AG09319 (cell line): ENCODE data around the gene ONECUT1.
A peak's percentile ranks its signal among the peaks of the same experiment; 100 is the strongest.

Experiments used
- DNase-seq: peaks from one replicate; pipeline ENCODE4 v3.0.0-alpha.2; 2010; ENCODE audit warnings: low read depth; ENCODE audit errors: extremely low read depth
- TF ChIP-seq, protein P1 (sequence below): IDR thresholded peaks from 2 replicates; pipeline ENCODE4 v1.5.1; 2011; ENCODE audit warnings: low read depth, mild to moderate bottlenecking, inconsistent platforms, low read length, moderate library complexity

Gene ONECUT1

DNA sequence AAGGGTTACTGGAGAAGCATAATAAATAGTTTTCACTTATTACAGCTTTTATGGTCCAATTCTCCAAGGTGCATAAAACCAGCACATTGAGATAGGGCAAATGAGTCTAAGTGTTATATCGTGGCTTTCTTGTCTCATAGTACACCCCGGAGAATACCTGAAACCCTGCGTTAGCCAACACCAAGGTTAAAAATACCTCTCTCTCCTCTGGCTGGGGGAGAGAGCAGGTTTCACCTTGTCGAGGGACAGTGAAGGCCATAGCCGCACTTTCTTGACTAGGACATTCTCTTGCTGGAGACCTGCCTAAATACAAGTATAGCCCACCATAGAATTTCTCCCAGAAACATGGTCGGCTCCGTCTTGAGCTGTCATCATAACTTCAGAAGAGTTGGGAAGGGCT lies 59.5 kb downstream of the ONECUT1 start:
- TF ChIP-seq, protein P1, sequence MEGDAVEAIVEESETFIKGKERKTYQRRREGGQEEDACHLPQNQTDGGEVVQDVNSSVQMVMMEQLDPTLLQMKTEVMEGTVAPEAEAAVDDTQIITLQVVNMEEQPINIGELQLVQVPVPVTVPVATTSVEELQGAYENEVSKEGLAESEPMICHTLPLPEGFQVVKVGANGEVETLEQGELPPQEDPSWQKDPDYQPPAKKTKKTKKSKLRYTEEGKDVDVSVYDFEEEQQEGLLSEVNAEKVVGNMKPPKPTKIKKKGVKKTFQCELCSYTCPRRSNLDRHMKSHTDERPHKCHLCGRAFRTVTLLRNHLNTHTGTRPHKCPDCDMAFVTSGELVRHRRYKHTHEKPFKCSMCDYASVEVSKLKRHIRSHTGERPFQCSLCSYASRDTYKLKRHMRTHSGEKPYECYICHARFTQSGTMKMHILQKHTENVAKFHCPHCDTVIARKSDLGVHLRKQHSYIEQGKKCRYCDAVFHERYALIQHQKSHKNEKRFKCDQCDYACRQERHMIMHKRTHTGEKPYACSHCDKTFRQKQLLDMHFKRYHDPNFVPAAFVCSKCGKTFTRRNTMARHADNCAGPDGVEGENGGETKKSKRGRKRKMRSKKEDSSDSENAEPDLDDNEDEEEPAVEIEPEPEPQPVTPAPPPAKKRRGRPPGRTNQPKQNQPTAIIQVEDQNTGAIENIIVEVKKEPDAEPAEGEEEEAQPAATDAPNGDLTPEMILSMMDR, result no peak
- no peak for DNase-seq

DNA sequence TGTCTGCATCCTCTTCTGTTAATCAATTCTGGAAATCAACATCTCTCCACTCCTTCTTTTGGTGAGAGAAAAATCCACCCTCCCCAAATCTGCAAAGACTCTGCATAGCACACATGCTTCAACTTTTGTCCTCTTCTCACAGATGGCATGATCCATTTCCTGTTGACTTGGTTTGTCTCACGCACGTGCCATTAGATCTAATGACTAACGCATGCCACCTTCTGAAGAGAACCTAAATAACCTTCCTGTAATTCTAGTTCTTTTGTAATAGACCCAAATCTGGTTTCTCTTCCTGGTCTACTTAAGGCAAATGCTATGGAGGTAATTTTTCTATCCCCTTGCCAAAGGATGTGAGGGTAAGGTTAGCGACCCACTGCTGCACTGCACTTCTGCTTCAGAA lies 60.0 kb downstream of the ONECUT1 start:
- TF ChIP-seq, protein P1, result no peak
- DNase-seq, result peak; percentile 41

DNA sequence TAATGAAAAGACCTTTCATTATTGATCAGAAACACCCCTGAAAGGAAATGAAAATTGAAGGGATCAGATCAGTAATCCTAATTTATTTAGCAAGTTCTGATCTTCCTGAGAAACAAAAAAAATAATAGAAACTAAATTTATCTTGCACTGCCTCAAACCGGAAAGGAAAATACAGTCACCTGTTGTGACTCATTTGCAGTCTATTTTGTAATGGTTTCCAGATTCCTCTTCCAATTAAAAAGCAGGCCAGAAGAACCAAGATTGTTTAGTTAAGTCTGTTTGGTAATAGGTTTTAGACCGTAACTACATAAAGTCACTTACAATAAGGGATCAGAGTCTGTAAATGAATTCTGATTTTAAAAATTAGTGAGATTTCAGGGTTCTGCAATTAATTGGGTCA lies 61.2 kb downstream of the ONECUT1 start:
- peak; percentile 49 for DNase-seq
- TF ChIP-seq, protein P1, result no peak

DNA sequence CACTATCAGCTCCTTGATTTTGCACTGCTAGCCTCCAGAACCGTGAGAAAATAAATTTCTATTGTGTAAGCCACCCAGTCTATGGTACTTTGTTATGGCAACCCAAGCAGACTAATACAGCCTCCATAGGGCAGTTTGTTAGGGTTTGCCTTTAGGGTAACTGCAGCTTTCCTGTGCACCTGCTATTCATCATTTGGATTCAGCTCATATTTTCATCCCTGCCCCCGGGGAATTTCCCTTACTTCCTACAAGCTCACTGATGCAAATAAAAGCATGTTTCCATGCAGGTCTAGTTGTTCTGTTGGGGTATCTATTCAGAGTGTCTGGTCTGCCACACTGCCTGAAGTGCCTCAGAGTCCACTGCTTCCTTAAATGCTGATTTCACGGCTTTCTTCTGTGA lies 62.3 kb downstream of the ONECUT1 start:
- TF ChIP-seq, protein P1, result no peak

DNA sequence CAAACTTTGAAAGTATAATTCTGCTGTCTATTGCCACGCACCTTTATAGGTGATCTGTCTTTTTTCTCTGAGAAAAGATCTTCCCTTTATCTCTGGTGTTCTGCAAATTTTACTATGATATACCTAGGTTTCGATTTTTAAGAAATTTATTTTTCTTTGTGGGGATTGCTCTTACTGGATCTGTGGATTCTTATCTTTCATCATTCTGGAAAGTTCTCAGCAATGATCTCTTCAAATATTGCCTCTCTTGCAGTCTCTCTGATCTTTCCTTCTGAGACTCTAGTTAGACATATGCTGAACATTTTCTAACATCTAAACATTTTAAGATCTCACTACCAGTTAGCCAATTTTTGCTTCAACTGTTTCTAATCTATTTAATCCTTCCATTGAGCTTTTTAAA lies 63.9 kb downstream of the ONECUT1 start:
- TF ChIP-seq, protein P1, result no peak

More for the DNA sequence above, 62.3 kb downstream of the ONECUT1 start:
- no peak for DNase-seq

DNA sequence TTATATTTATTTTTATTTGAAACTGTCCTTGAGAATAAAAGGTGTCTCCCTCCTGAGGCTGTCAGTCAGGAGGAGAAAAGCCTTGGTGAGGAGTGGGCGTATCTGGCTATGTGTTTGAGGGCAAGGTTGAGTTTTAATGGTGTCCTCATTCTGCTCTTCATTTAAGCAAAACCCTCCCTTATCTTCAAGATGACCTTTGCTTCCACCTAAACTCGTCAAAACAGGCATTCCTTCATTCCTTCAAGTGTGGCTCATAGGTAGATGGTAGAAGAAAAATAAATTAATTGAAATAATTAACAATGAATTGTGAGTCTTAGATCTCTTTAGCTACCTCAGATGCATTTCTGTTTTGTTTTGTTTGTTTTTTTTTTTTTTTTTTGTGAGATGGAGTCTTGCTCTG lies 71.6 kb downstream of the ONECUT1 start:
- no peak for DNase-seq
- TF ChIP-seq, protein P1, result no peak

More for the DNA sequence above, 63.9 kb downstream of the ONECUT1 start:
- no peak for DNase-seq

DNA sequence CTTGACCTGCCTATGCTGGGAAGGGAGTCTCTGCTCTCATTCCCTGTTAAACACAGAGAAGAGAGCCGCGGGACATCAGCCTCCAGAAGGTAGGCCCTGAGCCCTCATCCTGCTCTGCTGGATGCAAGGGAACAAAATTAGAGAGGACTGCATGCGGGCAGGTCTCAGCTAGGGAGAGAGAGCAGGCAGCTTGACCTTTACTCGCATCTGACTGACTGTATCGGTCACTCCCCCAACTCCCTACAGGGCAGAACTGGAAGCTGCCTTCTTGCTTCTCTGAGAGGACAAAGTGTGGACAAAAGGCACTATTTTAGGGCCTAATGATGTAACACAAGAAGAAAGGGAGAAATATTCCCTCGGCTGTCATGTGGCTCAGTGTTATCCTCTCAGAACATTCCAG lies 72.2 kb downstream of the ONECUT1 start:
- TF ChIP-seq, protein P1, result no peak
- DNase-seq, result no peak
